Astrocyte (in vitro differentiated cells and primary cell): ENCODE data around the gene HNRNPD.
"Not testable (repeated sequence)": the region's sequence is repeated elsewhere in the genome, so short reads cannot be mapped to it uniquely, and the experiment has no call there.

Experiments used
- CTCF ChIP-seq: IDR thresholded peaks from 2 replicates; pipeline ENCODE4 v1.5.1; 2011; ENCODE audit warnings: low read depth, mild to moderate bottlenecking, inconsistent platforms, low read length, moderate library complexity; ENCODE audit not compliant: insufficient read depth
- EZH2 ChIP-seq: IDR thresholded peaks from 2 replicates; pipeline ENCODE4 v1.6.1; 2012; ENCODE audit warnings: mild to moderate bottlenecking, low read length, inconsistent platforms; ENCODE audit not compliant: insufficient read depth

DNA sequence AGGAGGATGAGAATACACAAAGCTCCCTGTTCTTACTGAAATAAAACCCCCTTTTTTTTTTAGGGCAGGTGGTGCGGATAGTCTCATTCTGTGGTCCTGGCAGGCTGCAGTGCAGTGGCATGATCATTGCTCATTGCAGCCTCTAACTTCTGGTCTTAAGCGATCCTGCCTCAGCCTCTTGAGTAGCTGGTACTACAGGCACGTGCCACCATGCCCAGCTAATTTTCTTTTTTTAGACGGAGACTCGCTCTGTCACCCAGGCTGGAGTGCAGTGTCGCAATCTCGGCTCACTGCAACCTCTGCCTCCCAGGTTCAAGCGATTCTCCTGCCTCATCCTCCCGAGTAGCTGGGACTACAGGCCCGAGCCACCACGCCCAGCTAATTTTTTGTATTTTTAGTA lies 41.3 kb upstream of the HNRNPD start:
- not testable (repeated sequence) for TF ChIP-seq CTCF, EZH2
